Measurements from ENCODE around the gene FGFR2. TPM values are rescaled to one million over a fixed set of nuclear protein-coding genes. Genes with fewer than 3 reads are reported as not detected.

FGFR2 gene
- polyA plus RNA-seq, 1 of the 3 experiments (the other 2 are of a cell fraction), result 0.02 TPM

DNA sequence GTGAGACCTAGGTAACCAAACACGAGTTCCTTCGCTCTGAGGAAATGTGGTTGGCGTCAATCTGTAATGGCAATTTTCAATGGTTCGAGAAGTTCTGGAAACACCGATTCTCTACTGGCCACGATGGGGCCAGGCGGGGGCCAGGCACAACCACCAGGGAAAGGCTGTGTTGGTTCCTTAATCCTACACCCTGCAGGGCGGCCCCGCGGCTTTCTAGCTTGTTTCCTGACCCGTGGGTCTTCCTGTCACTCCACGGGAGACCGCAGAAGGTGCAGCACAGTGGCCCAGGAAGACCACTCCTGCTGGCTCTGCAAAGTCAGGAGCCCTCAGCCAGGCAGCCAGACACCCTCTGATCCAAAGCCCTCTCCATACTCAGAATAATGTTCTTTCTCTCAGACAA, 113.4 kb downstream of the FGFR2 start:
- POLR2A ChIA-PET, result no interaction called here
- Histone ChIP-seq H3K4me2 (no peak overlapping the region), H2AFZ (ENCODE audit: low read depth) (no peak overlapping the region), H3K9me2 (no peaks in the 10 kb centered on the region), H3K27me3 (ENCODE audit: insufficient read depth) (no peaks in the 10 kb centered on the region), H3K36me3 (replicated peaks in 1 of 2; ENCODE audit: control insufficient read depth in 1 of 2, insufficient read depth in 2 of 2, low read length in 1 of 2) (no peaks in the 10 kb centered on the region), H3K9ac (no peak overlapping the region), H3K79me2 (ENCODE audit: insufficient read depth) (no peaks in the 10 kb centered on the region), H4K20me1 (ENCODE audit: insufficient read depth) (no peaks in the 10 kb centered on the region), H3K27ac (ENCODE audit: low read depth in 2 of 2, low read length in 1 of 2) (no peak overlapping the region), H3K4me1 (ENCODE audit: control insufficient read depth in 1 of 2, insufficient read depth in 2 of 2, low read depth in 1 of 2, low read length in 1 of 2) (no peaks in the 10 kb centered on the region), H3K9me3 (no peaks in the 10 kb centered on the region), H3K4me3 (ENCODE audit: low read depth in 2 of 2, low read length in 1 of 2) (no peak overlapping the region), H3F3A (replicated peaks; ENCODE audit: insufficient read depth) (no peaks in the 10 kb centered on the region)
- WGBS (ENCODE audit: low lambda C conversion rate), result 59% methylated on average over 13 of the region's 13 CpGs
- CTCF ChIA-PET, result no interaction called here
- TF ChIP-seq RFX5 (IDR thresholded peaks at IDR 0.05; ENCODE audit: low read length) (no peak), REST (IDR thresholded peaks at IDR 0.05; ENCODE audit: low read depth, low read length) (no peak), FOXM1 (IDR thresholded peaks at IDR 0.05; ENCODE audit: low read depth) (no peak), USF2 (IDR thresholded peaks at IDR 0.05; ENCODE audit: borderline replicate concordance, low read depth, low read length) (no peak), USF1 (IDR thresholded peaks at IDR 0.05; ENCODE audit: borderline replicate concordance, low read depth) (no peak), RCOR1 (IDR thresholded peaks at IDR 0.05; ENCODE audit: low read length) (no peak), FOXJ3 (CRISPR knock-in tag; IDR thresholded peaks at IDR 0.05) (no peak), GATA2 (CRISPR knock-in tag; IDR thresholded peaks at IDR 0.05) (no peak), TAF1 (IDR thresholded peaks at IDR 0.05; ENCODE audit: borderline replicate concordance, low read depth, low read length) (no peak), TEAD4 (IDR thresholded peaks at IDR 0.05; ENCODE audit: borderline replicate concordance, insufficient read depth) (no peak), POLR2AphosphoS5 (IDR thresholded peaks at IDR 0.05; ENCODE audit: low read depth, low read length) (no peak)
- TF ChIP-seq, protein P1, sequence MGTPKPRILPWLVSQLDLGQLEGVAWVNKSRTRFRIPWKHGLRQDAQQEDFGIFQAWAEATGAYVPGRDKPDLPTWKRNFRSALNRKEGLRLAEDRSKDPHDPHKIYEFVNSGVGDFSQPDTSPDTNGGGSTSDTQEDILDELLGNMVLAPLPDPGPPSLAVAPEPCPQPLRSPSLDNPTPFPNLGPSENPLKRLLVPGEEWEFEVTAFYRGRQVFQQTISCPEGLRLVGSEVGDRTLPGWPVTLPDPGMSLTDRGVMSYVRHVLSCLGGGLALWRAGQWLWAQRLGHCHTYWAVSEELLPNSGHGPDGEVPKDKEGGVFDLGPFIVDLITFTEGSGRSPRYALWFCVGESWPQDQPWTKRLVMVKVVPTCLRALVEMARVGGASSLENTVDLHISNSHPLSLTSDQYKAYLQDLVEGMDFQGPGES (IDR thresholded peaks at IDR 0.05; ENCODE audit: low read depth, low read length), result no peak
- no peak for DNase-seq

All from SK-N-SH (cell line).